C1 segment of cervical spinal cord (tissue), 14 donors: Measurements from ENCODE around the gene AGFG2.

Source experiments
- DNase-seq, 14 donors: peaks; one replicate each; lab custom pipeline; 2025; lab: John Stamatoyannopoulos, UW

The AGFG2 gene

GRCh38 chr7:100611983-100612729, 73.2 kb downstream of the AGFG2 start, which contains the start of gene MOSPD3:
Gene MOSPD3 (plus strand): TSS chr7:100612540. CDS start chr7:100612792, 252 bp downstream.
- peak; percentile 89 to 100 (median 99) for DNase-seq

- DNase-seq: peak in 2 of 14 donors; percentile 34 to 42
Observed at GRCh38 chr7:100612730-100613390, 73.9 kb downstream of the AGFG2 start.

GRCh38 chr7:100613412-100614175, 74.6 kb downstream of the AGFG2 start:
- no peak for DNase-seq

- DNase-seq: no peak
Observed at GRCh38 chr7:100614308-100614861, 75.4 kb downstream of the AGFG2 start.
